NT2/D1 (cell line): Measurements from ENCODE around the gene FCN1.

Source experiments
- SUZ12 ChIP-seq: IDR thresholded peaks from 2 replicates; pipeline ENCODE4 v1.6.1; 2011; ENCODE audit not compliant: insufficient read length, insufficient read depth; ENCODE audit errors: extremely low read depth
- YY1 ChIP-seq: IDR thresholded peaks from 2 replicates; pipeline ENCODE4 v1.6.1; 2011; ENCODE audit not compliant: insufficient read length, insufficient read depth

DNA sequence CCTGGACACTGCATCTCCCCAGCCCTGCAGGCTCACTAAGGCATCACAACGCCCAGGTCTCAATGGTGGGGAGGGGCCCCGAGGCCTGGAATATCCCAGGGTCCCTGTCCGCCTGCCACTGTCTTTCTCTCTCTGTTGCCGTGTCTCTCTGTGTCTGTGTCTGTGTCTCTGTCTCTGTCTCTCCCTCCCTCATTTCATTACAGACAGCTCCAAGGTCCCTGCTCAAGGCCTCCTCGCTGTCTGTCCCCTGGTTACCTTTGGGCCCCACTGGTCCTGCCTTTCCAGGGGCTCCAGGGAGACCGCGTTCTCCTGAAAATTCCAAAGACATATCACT is 3.2 kb downstream of the FCN1 start:
- TF ChIP-seq YY1 (no peak), SUZ12 (no peak)
